IPS DF 4.7 (cell line): ENCODE measurements around the gene CACNG8.

ENCODE experiments used
- DNase-seq: peaks from one replicate; pipeline ENCODE4 v3.0.0-alpha.2; 2013; ENCODE audit warnings: low spot score; ENCODE audit errors: extremely low read depth

Gene CACNG8

GRCh38 chr19:53992211-53992610, 29.5 kb downstream of the CACNG8 start:
- DNase-seq = no peak

GRCh38 chr19:53992815-53993214, 30.1 kb downstream of the CACNG8 start:
- DNase-seq = no peak

GRCh38 chr19:53993448-53993847, 30.7 kb downstream of the CACNG8 start:
- DNase-seq = no peak

GRCh38 chr19:53994811-53995210, 32.1 kb downstream of the CACNG8 start:
- DNase-seq = no peak

GRCh38 chr19:53998223-53998622, 35.5 kb downstream of the CACNG8 start:
- DNase-seq = no peak

- no peak for DNase-seq
Observed at GRCh38 chr19:53999694-54000093, 37.0 kb downstream of the CACNG8 start.

- DNase-seq = no peak
Observed at GRCh38 chr19:54001496-54001895, 38.8 kb downstream of the CACNG8 start.

- DNase-seq = no peak
Observed at GRCh38 chr19:54002495-54003315, 40.0 kb downstream of the CACNG8 start.

GRCh38 chr19:54009440-54009839, 46.7 kb downstream of the CACNG8 start:
- no peak for DNase-seq

- no peak for DNase-seq
Observed at GRCh38 chr19:54010474-54010873, 47.7 kb downstream of the CACNG8 start.

GRCh38 chr19:54011507-54012211, 48.9 kb downstream of the CACNG8 start:
- no peak for DNase-seq

- no peak for DNase-seq
Observed at GRCh38 chr19:54013866-54014265, 51.1 kb downstream of the CACNG8 start.

- no peak for DNase-seq
Observed at GRCh38 chr19:54014920-54015560, 52.3 kb downstream of the CACNG8 start.

- no peak for DNase-seq
Observed at GRCh38 chr19:54017261-54017660, 54.5 kb downstream of the CACNG8 start.

- no peak for DNase-seq
Observed at GRCh38 chr19:54021363-54021762, 58.6 kb downstream of the CACNG8 start.

- no peak for DNase-seq
Observed at GRCh38 chr19:54021932-54022331, 59.2 kb downstream of the CACNG8 start.

GRCh38 chr19:54023191-54023590, 60.5 kb downstream of the CACNG8 start:
- no peak for DNase-seq

- DNase-seq = no peak
Observed at GRCh38 chr19:54024660-54025059, 61.9 kb downstream of the CACNG8 start.

GRCh38 chr19:54026656-54027055, 63.9 kb downstream of the CACNG8 start:
- no peak for DNase-seq

GRCh38 chr19:54029301-54029700, 66.6 kb downstream of the CACNG8 start:
- no peak for DNase-seq

- DNase-seq = no peak
Observed at GRCh38 chr19:54029930-54030490, 67.3 kb downstream of the CACNG8 start.
